WTC11 (cell line): ENCODE measurements around the gene CRAMP1. TPM values are rescaled to one million over a fixed set of nuclear protein-coding genes. Genes with fewer than 3 reads are reported as not detected.

ENCODE experiments used
- ATAC-seq: fragments of 200-7000 bp; cut with Tn5 transposase; 2 replicates; pipeline ENCODE4 v1.10.0; 2021; ENCODE audit warnings: mild to moderate bottlenecking, moderate library complexity
- CTCF ChIA-PET: fragments of 300-600 bp; sonication (Branson Sonifier 250); formaldehyde crosslinking; loops from one replicate; lab custom pipeline; 2021; ENCODE audit warnings: antibody characterized with exemption; lab: Charles Lee
- POLR2A ChIA-PET: fragments of 350-600 bp; sonication (Branson Sonifier 250); formaldehyde crosslinking; loops from one replicate; lab custom pipeline; 2021; ENCODE audit warnings: antibody characterized with exemption; lab: Charles Lee
- DNase-seq: peaks from one replicate; pipeline ENCODE4 v3.0.0; 2021; ENCODE audit warnings: low spot score
- H3K27ac Mint-ChIP-seq: 2 replicates; pipeline ENCODE4 v1.8.0; 2021; ENCODE audit warnings: mixed read lengths
- H3K27me3 Mint-ChIP-seq: 2 replicates; pipeline ENCODE4 v1.8.0; 2021; ENCODE audit warnings: low read depth, mild to moderate bottlenecking, moderate library complexity, mixed read lengths
- H3K36me3 Mint-ChIP-seq: 2 replicates; pipeline ENCODE4 v1.8.0; 2021; ENCODE audit warnings: mixed read lengths
- H3K4me1 Mint-ChIP-seq: 2 replicates; pipeline ENCODE4 v1.8.0; 2022; ENCODE audit warnings: mixed read lengths
- H3K4me3 Mint-ChIP-seq: 2 replicates; pipeline ENCODE4 v1.8.0; 2021; ENCODE audit warnings: mild to moderate bottlenecking, moderate library complexity, mixed read lengths
- H3K9me3 Mint-ChIP-seq: 2 replicates; pipeline ENCODE4 v1.8.0; 2021; ENCODE audit warnings: mixed read lengths
- AR ChIP-seq: fragments of 250-450 bp; sonication (Bioruptor Pico); IDR thresholded peaks from 2 replicates; pipeline ENCODE4 v1.9.0; 2021; ENCODE audit warnings: mild to moderate bottlenecking
- E2F1 ChIP-seq: sonication (generic); formaldehyde crosslinking; IDR thresholded peaks from 2 replicates; pipeline ENCODE4 v1.8.0; 2022; ENCODE audit warnings: mild to moderate bottlenecking, missing genetic modification reagents
- EMX1 ChIP-seq: fragments of 250-450 bp; sonication (Bioruptor Pico); IDR thresholded peaks from 2 replicates; pipeline ENCODE4 v1.8.0; 2021; ENCODE audit warnings: mild to moderate bottlenecking
- GABPB1 ChIP-seq: sonication (generic); formaldehyde crosslinking; IDR thresholded peaks from 2 replicates; pipeline ENCODE4 v1.8.1; 2023; ENCODE audit warnings: mild to moderate bottlenecking, missing genetic modification reagents
- HMGA2 ChIP-seq: fragments of 250-450 bp; sonication (Bioruptor Pico); IDR thresholded peaks from 2 replicates; pipeline ENCODE4 v1.4.0; 2021; ENCODE audit warnings: mild to moderate bottlenecking, moderate library complexity
- IRF1 ChIP-seq: sonication (generic); formaldehyde crosslinking; IDR thresholded peaks from 2 replicates; pipeline ENCODE4 v1.8.0; 2023; ENCODE audit warnings: missing genetic modification reagents
- IRF2 ChIP-seq: sonication (generic); formaldehyde crosslinking; IDR thresholded peaks from 2 replicates; pipeline ENCODE4 v1.8.0; 2022; ENCODE audit warnings: low read depth, missing genetic modification reagents, borderline replicate concordance
- JAZF1 ChIP-seq: fragments of 250-450 bp; sonication (Bioruptor Pico); IDR thresholded peaks from 2 replicates; pipeline ENCODE4 v1.9.0; 2021; ENCODE audit warnings: moderate library complexity, mild to moderate bottlenecking, inconsistent platforms
- MXD4 ChIP-seq: fragments of 250-450 bp; sonication (Bioruptor Pico); IDR thresholded peaks from 2 replicates; pipeline ENCODE4 v1.8.0; 2021; ENCODE audit warnings: mild to moderate bottlenecking, moderate library complexity, borderline replicate concordance
- MYBL2 ChIP-seq: sonication (generic); formaldehyde crosslinking; IDR thresholded peaks from 2 replicates; pipeline ENCODE4 v1.8.1; 2023; ENCODE audit warnings: mild to moderate bottlenecking, moderate library complexity, missing genetic modification reagents
- SOX15 ChIP-seq: fragments of 250-450 bp; sonication (Bioruptor Pico); IDR thresholded peaks from 2 replicates; pipeline ENCODE4 v1.9.0; 2021; ENCODE audit warnings: mild to moderate bottlenecking
- SP1 ChIP-seq: sonication (generic); formaldehyde crosslinking; conservative IDR thresholded peaks from 2 replicates; pipeline ENCODE4 v1.8.1; 2022; ENCODE audit warnings: missing genetic modification reagents
- TEAD4 ChIP-seq: sonication (generic); formaldehyde crosslinking; IDR thresholded peaks from 2 replicates; pipeline ENCODE4 v1.8.0; 2022; ENCODE audit warnings: mild to moderate bottlenecking, missing genetic modification reagents
- ZBTB21 ChIP-seq: sonication (generic); formaldehyde crosslinking; IDR thresholded peaks from 2 replicates; pipeline ENCODE4 v1.8.1; 2023; ENCODE audit warnings: mild to moderate bottlenecking, missing genetic modification reagents, borderline replicate concordance
- ZNF121 ChIP-seq: sonication (generic); formaldehyde crosslinking; IDR thresholded peaks from 2 replicates; pipeline ENCODE4 v1.8.0; 2023; ENCODE audit warnings: missing genetic modification reagents
- ZNF138 ChIP-seq: sonication (generic); formaldehyde crosslinking; conservative IDR thresholded peaks from 2 replicates; pipeline ENCODE4 v1.8.1; 2022; ENCODE audit warnings: mild to moderate bottlenecking, moderate library complexity, missing genetic modification reagents
- ZNF416 ChIP-seq: fragments of 250-450 bp; sonication (Bioruptor Pico); IDR thresholded peaks from 2 replicates; pipeline ENCODE4 v1.9.0; 2021; ENCODE audit warnings: mild to moderate bottlenecking, inconsistent platforms
- ZNF425 ChIP-seq: fragments of 250-450 bp; sonication (Bioruptor Pico); conservative IDR thresholded peaks from 2 replicates; pipeline ENCODE4 v1.9.0; 2021; ENCODE audit warnings: mild to moderate bottlenecking
- total RNA-seq: library from RNA; stranded (reverse); gene quantifications from 3 replicates; pipeline ENCODE4 v1.2.3, GENCODE V29; 2021

The CRAMP1 gene
- total RNA-seq, 1 experiment from 2014 or later: 27.4 TPM

GRCh38 chr16:1688807-1689560 is 76.8 kb downstream of the CRAMP1 start:
- POLR2A ChIA-PET: interaction anchor here (0.8 kb wide), 1 partner anchor 98 kb away, joined by 3 read pairs; no protein-coding TSS in a partner anchor
- Mint-ChIP-seq H3K27me3 (no peaks in the 10 kb centered on the region), H3K4me1 (no peaks in the 10 kb centered on the region), H3K4me3 (no peak overlapping the region), H3K27ac (no peak overlapping the region; the same call in 1 of the 2 replicates), H3K9me3 (no peaks in the 10 kb centered on the region), H3K36me3 (peaks cover 84% of the 10 kb centered on the region)
- TF ChIP-seq GABPB1 (CRISPR knock-in tag): peak; percentile 31; the same call in 1 of the 2 replicates
- no peak for TF ChIP-seq E2F1 (CRISPR knock-in tag)
- DNase-seq (no peak), ATAC-seq (no peak)
- CTCF ChIA-PET: interaction anchor here (1.0 kb wide), 1 partner anchor 17 kb away, joined by 6 read pairs; the partner anchor contains the start of gene MAPK8IP3

GRCh38 chr16:1689853-1690252 is 77.7 kb downstream of the CRAMP1 start:
- TF ChIP-seq SP1 (CRISPR knock-in tag) (no peak), HMGA2 (CRISPR knock-in tag) (no peak), ZBTB21 (no peak), MXD4 (no peak), IRF2 (CRISPR knock-in tag) (no peak), EMX1 (no peak)
- Mint-ChIP-seq H3K4me1 (no peaks in the 10 kb centered on the region), H3K27ac (no peak overlapping the region), H3K4me3 (no peak overlapping the region), H3K9me3 (no peaks in the 10 kb centered on the region), H3K36me3 (peaks cover 87% of the 10 kb centered on the region), H3K27me3 (no peaks in the 10 kb centered on the region)
- ChIA-PET POLR2A (interaction anchor here (0.8 kb wide), 1 partner anchor 98 kb away, joined by 3 read pairs; no protein-coding TSS in a partner anchor), CTCF (interaction anchor here (1.0 kb wide), 1 partner anchor 16 kb away, joined by 6 read pairs; the partner anchor contains the start of gene MAPK8IP3)
- ATAC-seq: no peak
- DNase-seq: no peak

- ATAC-seq (no peak), DNase-seq (no peak)
- Mint-ChIP-seq H3K4me3 (no peak overlapping the region), H3K27me3 (no peaks in the 10 kb centered on the region), H3K36me3 (peaks cover 80% of the 10 kb centered on the region), H3K9me3 (no peaks in the 10 kb centered on the region), H3K27ac (no peak overlapping the region), H3K4me1 (no peaks in the 10 kb centered on the region)
- ChIA-PET CTCF (no interaction called here), POLR2A (no interaction called here)
- TF ChIP-seq GABPB1 (CRISPR knock-in tag) (no peak), ZNF121 (CRISPR knock-in tag) (no peak), TEAD4 (CRISPR knock-in tag) (no peak), ZNF138 (CRISPR knock-in tag) (no peak), JAZF1 (CRISPR knock-in tag) (no peak), ZNF416 (no peak), AR (CRISPR knock-in tag) (no peak), IRF1 (CRISPR knock-in tag) (no peak), EMX1 (no peak), MYBL2 (CRISPR knock-in tag) (no peak), ZNF425 (no peak), SOX15 (CRISPR knock-in tag) (no peak), E2F1 (CRISPR knock-in tag) (no peak), HMGA2 (CRISPR knock-in tag) (no peak)
Measured at GRCh38 chr16:1690810-1691209, 78.7 kb downstream of the CRAMP1 start.
